Gastroesophageal sphincter (tissue), 4 donors: ENCODE results near the gene PLA2G4D. TPM values are rescaled to one million over a fixed set of nuclear protein-coding genes. Genes with fewer than 3 reads are reported as not detected.

ENCODE experiments used
- ATAC-seq: fragments of 150-250 bp; one replicate; pipeline ENCODE4 v1.9.1; 2016; ENCODE audit warnings: mild to moderate bottlenecking, moderate library complexity
- H3K27ac ChIP-seq, 4 donors: fragments of 200-600 bp; sonication (generic) in 3 of 4; 1 replicate in 3 of 4; 2 replicates in 1 of 4; pipeline ENCODE4 v1.5.1; 2016 to 2019
- H3K27me3 ChIP-seq: fragments of 200-600 bp; sonication (generic); one replicate; pipeline ENCODE4 v1.5.1; 2019
- H3K36me3 ChIP-seq, 2 donors: fragments of 200-600 bp; sonication (generic); one replicate each; pipeline ENCODE4 v1.5.1; 2019; ENCODE audit warnings: control low read depth in 1 of 2
- H3K4me1 ChIP-seq, 3 donors: fragments of 200-600 bp; sonication (generic); 1 replicate in 2 of 3; 2 replicates in 1 of 3; pipeline ENCODE4 v1.5.1; 2016 to 2019; ENCODE audit warnings: control low read depth in 2 of 3
- H3K4me3 ChIP-seq, 2 donors: fragments of 200-600 bp; sonication (generic); one replicate each; pipeline ENCODE4 v1.5.1; 2019; ENCODE audit warnings: mild to moderate bottlenecking in 1 of 2, moderate library complexity in 1 of 2
- H3K9me3 ChIP-seq, 3 donors: fragments of 200-600 bp; sonication (generic); one replicate each; pipeline ENCODE4 v1.5.1; 2017 to 2019; ENCODE audit warnings: control low read depth in 2 of 3
- CTCF ChIP-seq, 4 experiments: fragments of 200-600 bp in 2 of 4; fragments of 450-650 bp in 2 of 4; sonication (generic) in 1 of 4; IDR thresholded peaks; one replicate each; pipeline ENCODE4 v1.5.1; 2017 to 2019; ENCODE audit warnings: antibody characterized with exemption in 4 of 4, mild to moderate bottlenecking in 2 of 4, moderate library complexity in 2 of 4
- EP300 ChIP-seq: sonication (generic); formaldehyde crosslinking; IDR thresholded peaks from one replicate; pipeline ENCODE4 v1.6.1; 2017; ENCODE audit warnings: antibody characterized with exemption, mild to moderate bottlenecking
- POLR2A ChIP-seq, 2 donors: fragments of 450-650 bp; IDR thresholded peaks; one replicate each; pipeline ENCODE4 v1.6.1; 2017; ENCODE audit warnings: antibody characterized with exemption in 2 of 2, mild to moderate bottlenecking in 2 of 2, moderate library complexity in 1 of 2
- POLR2AphosphoS5 ChIP-seq: sonication (generic); formaldehyde crosslinking; IDR thresholded peaks from one replicate; pipeline ENCODE4 v1.6.1; 2017; ENCODE audit warnings: antibody characterized with exemption
- WGBS, 2 donors: methylation state at CpG; one replicate each; pipeline ENCODE4 v1.1.5; 2018; ENCODE audit warnings: low coverage in 1 of 2; 5-methylcytosine and 5-hydroxymethylcytosine counted together
- total RNA-seq, 4 donors: library from RNA; depleted of rRNA; stranded (reverse); fragments of >200 nt; gene quantifications; one replicate each; pipeline ENCODE4 v1.1.0, GENCODE V29; 2016

The PLA2G4D gene
- total RNA-seq, 4 donors from 2014 or later = not detected

- Histone ChIP-seq H3K36me3 (no peaks in the 10 kb centered on the region), H3K27me3 (peaks cover 3% of the 10 kb centered on the region), H3K4me1 (no peaks in the 10 kb centered on the region), H3K9me3 (no peaks in the 10 kb centered on the region), H3K27ac (no peak overlapping the region), H3K4me3 (no peak overlapping the region)
- TF ChIP-seq CTCF (IDR thresholded peaks at IDR 0.05) (no peak), POLR2A (IDR thresholded peaks at IDR 0.05) (no peak), EP300 (no peak), POLR2AphosphoS5 (no peak)
- 58% methylated on average over 1 of the region's 1 CpG; no CpG with 5 or more reads in 1 of the 2 donors for WGBS, 2 donors
- no peak for ATAC-seq
Measured at GRCh38 chr15:42101861-42102260, 7.5 kb upstream of the PLA2G4D start.

GRCh38 chr15:42100021-42100800, 5.8 kb upstream of the PLA2G4D start:
- ATAC-seq = no peak
- H3K27me3 ChIP-seq = no peaks in the 10 kb centered on the region
- no peak overlapping the region for H3K4me3 ChIP-seq
- WGBS, 2 donors = 67 to 74% methylated on average over 3 to 5 of the region's 8 CpGs
- no peak for TF ChIP-seq CTCF (IDR thresholded peaks at IDR 0.05)
- no peak overlapping the region for H3K27ac ChIP-seq
- no peaks in the 10 kb centered on the region for H3K4me1 ChIP-seq
- no peaks in the 10 kb centered on the region for H3K36me3 ChIP-seq
- H3K9me3 ChIP-seq = no peaks in the 10 kb centered on the region

GRCh38 chr15:42097018-42097417, 2.7 kb upstream of the PLA2G4D start:
- Histone ChIP-seq H3K27ac (no peak overlapping the region), H3K27me3 (no peaks in the 10 kb centered on the region), H3K4me1 (peaks cover 0 to 11% (median 0%) of the 10 kb centered on the region in 3 donors), H3K4me3 (no peak overlapping the region), H3K36me3 (no peaks in the 10 kb centered on the region), H3K9me3 (no peaks in the 10 kb centered on the region)
- no peak for ATAC-seq
- TF ChIP-seq EP300 (no peak), POLR2A (IDR thresholded peaks at IDR 0.05) (no peak), CTCF (IDR thresholded peaks at IDR 0.05) (no peak), POLR2AphosphoS5 (no peak)
- 87 to 93% methylated on average over 3 to 5 of the region's 5 CpGs for WGBS, 2 donors

- Histone ChIP-seq H3K27ac (no peak overlapping the region), H3K4me3 (no peak overlapping the region), H3K27me3 (no peaks in the 10 kb centered on the region), H3K4me1 (peaks cover 0 to 11% (median 0%) of the 10 kb centered on the region in 3 donors), H3K36me3 (no peaks in the 10 kb centered on the region), H3K9me3 (no peaks in the 10 kb centered on the region)
- no peak for ATAC-seq
- TF ChIP-seq POLR2AphosphoS5 = no peak
- TF ChIP-seq CTCF (IDR thresholded peaks at IDR 0.05) = no peak
- no peak for TF ChIP-seq EP300
- TF ChIP-seq POLR2A (IDR thresholded peaks at IDR 0.05) = no peak
- WGBS, 2 donors = no CpG with 5 or more reads among the region's 7 CpGs
Measured at GRCh38 chr15:42093966-42094365, 396 bp downstream of the PLA2G4D start.
